ENCODE data around the gene IPCEF1. TPM values are rescaled to one million over a fixed set of nuclear protein-coding genes. Genes with fewer than 3 reads are reported as not detected.

The IPCEF1 gene
- total and polyA plus RNA-seq, 5 donors: 0.07 to 1.8 (median 1.1) TPM

GRCh38 chr6:154267508-154268106 lies 89.0 kb downstream of the IPCEF1 start:
- H3K27ac ChIP-seq (ENCODE audit: low read length): no peak overlapping the region
- H3K27me3 ChIP-seq (ENCODE audit: control insufficient read depth, insufficient read depth): no peaks in the 10 kb centered on the region
- H3K9me3 ChIP-seq (ENCODE audit: control insufficient read depth, low read length): no peaks in the 10 kb centered on the region
- no peaks in the 10 kb centered on the region for H3K4me1 ChIP-seq (ENCODE audit: control insufficient read depth, insufficient read depth, low read length)
- H3K4me3 ChIP-seq (ENCODE audit: low read length): no peak overlapping the region
- DNase-seq: no peak
- intact Hi-C loops (cut with DNase I): no loop called here
- no peak for ATAC-seq
- 80% methylated on average over 3 of the region's 3 CpGs for WGBS

- no peak overlapping the region for H3K4me3 ChIP-seq (ENCODE audit: low read length)
- ATAC-seq: no peak
Observed at GRCh38 chr6:154266560-154267099, 90.0 kb downstream of the IPCEF1 start.

GRCh38 chr6:154261688-154262397 lies 94.8 kb downstream of the IPCEF1 start:
- ATAC-seq: no peak
- no peak for DNase-seq
- intact Hi-C loops (cut with DNase I): no loop called here
- H3K4me3 ChIP-seq (ENCODE audit: low read length): no peak overlapping the region
- no peaks in the 10 kb centered on the region for H3K27me3 ChIP-seq (ENCODE audit: control insufficient read depth, insufficient read depth)
- H3K9me3 ChIP-seq (ENCODE audit: control insufficient read depth, low read length): no peaks in the 10 kb centered on the region
- H3K4me1 ChIP-seq (ENCODE audit: control insufficient read depth, insufficient read depth, low read length): peaks cover 2% of the 10 kb centered on the region
- WGBS: 70% methylated on average over 7 of the region's 7 CpGs
- H3K27ac ChIP-seq (ENCODE audit: low read length): no peak overlapping the region

More at GRCh38 chr6:154266560-154267099, 90.0 kb downstream of the IPCEF1 start:
- no peaks in the 10 kb centered on the region for H3K4me1 ChIP-seq (ENCODE audit: control insufficient read depth, insufficient read depth, low read length)
- H3K27ac ChIP-seq (ENCODE audit: low read length): no peak overlapping the region
- DNase-seq: no peak
- no peaks in the 10 kb centered on the region for H3K27me3 ChIP-seq (ENCODE audit: control insufficient read depth, insufficient read depth)
- H3K9me3 ChIP-seq (ENCODE audit: control insufficient read depth, low read length): no peaks in the 10 kb centered on the region
- intact Hi-C loops (cut with DNase I): no loop called here

GRCh38 chr6:154258064-154258757 lies 98.4 kb downstream of the IPCEF1 start:
- Histone ChIP-seq H3K9me3 (ENCODE audit: control insufficient read depth, low read length) (no peaks in the 10 kb centered on the region), H3K4me1 (ENCODE audit: control insufficient read depth, insufficient read depth, low read length) (peaks cover 2% of the 10 kb centered on the region), H3K27ac (ENCODE audit: low read length) (no peak overlapping the region), H3K27me3 (ENCODE audit: control insufficient read depth, insufficient read depth) (no peaks in the 10 kb centered on the region), H3K4me3 (ENCODE audit: low read length) (no peak overlapping the region)
- intact Hi-C loops (cut with DNase I): no loop called here
- no peak for DNase-seq
- 88% methylated on average over 4 of the region's 4 CpGs for WGBS
- ATAC-seq: no peak

- peaks cover 2% of the 10 kb centered on the region for H3K4me1 ChIP-seq (ENCODE audit: control insufficient read depth, insufficient read depth, low read length)
- no peaks in the 10 kb centered on the region for H3K27me3 ChIP-seq (ENCODE audit: control insufficient read depth, insufficient read depth)
- ATAC-seq (peak; percentile 62 to 74), DNase-seq (no peak)
- 38% methylated on average over 1 of the region's 1 CpG for WGBS
- H3K27ac ChIP-seq (ENCODE audit: low read length): peak overlapping the region; percentile 68
- intact Hi-C loops (cut with DNase I): no loop called here
- H3K9me3 ChIP-seq (ENCODE audit: control insufficient read depth, low read length): no peaks in the 10 kb centered on the region
- H3K4me3 ChIP-seq (ENCODE audit: low read length): no peak overlapping the region
Observed at GRCh38 chr6:154257067-154257466, 99.5 kb downstream of the IPCEF1 start.

- Histone ChIP-seq H3K4me1 (ENCODE audit: control insufficient read depth, insufficient read depth, low read length) (peaks cover 2% of the 10 kb centered on the region), H3K4me3 (ENCODE audit: low read length) (no peak overlapping the region), H3K27me3 (ENCODE audit: control insufficient read depth, insufficient read depth) (no peaks in the 10 kb centered on the region), H3K27ac (ENCODE audit: low read length) (no peak overlapping the region), H3K9me3 (ENCODE audit: control insufficient read depth, low read length) (no peaks in the 10 kb centered on the region)
- 59% methylated on average over 3 of the region's 3 CpGs for WGBS
- DNase-seq (no peak), ATAC-seq (no peak)
- intact Hi-C loops (cut with DNase I): no loop called here
Observed at GRCh38 chr6:154252678-154253077, 103.9 kb downstream of the IPCEF1 start.

- ATAC-seq: no peak
- WGBS: 78% methylated on average over 4 of the region's 4 CpGs
Observed at GRCh38 chr6:154251116-154251515, 105.5 kb downstream of the IPCEF1 start.

GRCh38 chr6:154249499-154250298 lies 106.9 kb downstream of the IPCEF1 start:
- no peaks in the 10 kb centered on the region for H3K4me1 ChIP-seq (ENCODE audit: control insufficient read depth, insufficient read depth, low read length)
- no peaks in the 10 kb centered on the region for H3K9me3 ChIP-seq (ENCODE audit: control insufficient read depth, low read length)
- DNase-seq (no peak), ATAC-seq (no peak)
- no peaks in the 10 kb centered on the region for H3K27me3 ChIP-seq (ENCODE audit: control insufficient read depth, insufficient read depth)
- H3K27ac ChIP-seq (ENCODE audit: low read length): no peak overlapping the region
- 80% methylated on average over 8 of the region's 8 CpGs for WGBS
- intact Hi-C loops (cut with DNase I): no loop called here
- no peak overlapping the region for H3K4me3 ChIP-seq (ENCODE audit: low read length)

More at GRCh38 chr6:154251116-154251515, 105.5 kb downstream of the IPCEF1 start:
- no peak overlapping the region for H3K27ac ChIP-seq (ENCODE audit: low read length)
- no peak for DNase-seq
- no peaks in the 10 kb centered on the region for H3K27me3 ChIP-seq (ENCODE audit: control insufficient read depth, insufficient read depth)
- H3K4me3 ChIP-seq (ENCODE audit: low read length): no peak overlapping the region
- no peaks in the 10 kb centered on the region for H3K9me3 ChIP-seq (ENCODE audit: control insufficient read depth, low read length)
- intact Hi-C loops (cut with DNase I): no loop called here
- H3K4me1 ChIP-seq (ENCODE audit: control insufficient read depth, insufficient read depth, low read length): no peaks in the 10 kb centered on the region

GRCh38 chr6:154247119-154247861 lies 109.3 kb downstream of the IPCEF1 start:
- peak overlapping the region; percentile 34 for H3K4me3 ChIP-seq (ENCODE audit: low read length)

GRCh38 chr6:154246723-154247118 lies 109.9 kb downstream of the IPCEF1 start:
- no peaks in the 10 kb centered on the region for H3K9me3 ChIP-seq (ENCODE audit: control insufficient read depth, low read length)
- no peak for ATAC-seq
- no peaks in the 10 kb centered on the region for H3K27me3 ChIP-seq (ENCODE audit: control insufficient read depth, insufficient read depth)
- no peak overlapping the region for H3K27ac ChIP-seq (ENCODE audit: low read length)
- intact Hi-C loops (cut with DNase I): no loop called here
- H3K4me1 ChIP-seq (ENCODE audit: control insufficient read depth, insufficient read depth, low read length): no peaks in the 10 kb centered on the region
- 74% methylated on average over 7 of the region's 7 CpGs for WGBS
- DNase-seq: no peak
- no peak overlapping the region for H3K4me3 ChIP-seq (ENCODE audit: low read length)

More at GRCh38 chr6:154247119-154247861, 109.3 kb downstream of the IPCEF1 start:
- Histone ChIP-seq H3K27ac (ENCODE audit: low read length) (no peak overlapping the region), H3K27me3 (ENCODE audit: control insufficient read depth, insufficient read depth) (no peaks in the 10 kb centered on the region), H3K9me3 (ENCODE audit: control insufficient read depth, low read length) (no peaks in the 10 kb centered on the region), H3K4me1 (ENCODE audit: control insufficient read depth, insufficient read depth, low read length) (no peaks in the 10 kb centered on the region)
- intact Hi-C loops (cut with DNase I): no loop called here
- ATAC-seq (no peak), DNase-seq (no peak)
- 31% methylated on average over 12 of the region's 12 CpGs for WGBS
